Nephron progenitor cell (in vitro differentiated cells): ENCODE data around the gene CTNNBIP1.

Experiments
- DNase-seq: peaks from one replicate; pipeline ENCODE4 v3.0.0; 2021
- H3K27ac Mint-ChIP-seq: 2 replicates; pipeline ENCODE4 v1.8.0; 2021; ENCODE audit warnings: mild to moderate bottlenecking, moderate library complexity, mixed read lengths
- H3K27me3 Mint-ChIP-seq: 2 replicates; pipeline ENCODE4 v1.8.0; 2021; ENCODE audit warnings: mild to moderate bottlenecking, low read depth, mixed read lengths; ENCODE audit not compliant: poor library complexity
- H3K36me3 Mint-ChIP-seq: 2 replicates; pipeline ENCODE4 v1.8.0; 2021; ENCODE audit warnings: low read depth, mixed read lengths
- H3K4me1 Mint-ChIP-seq: 2 replicates; pipeline ENCODE4 v1.8.0; 2021; ENCODE audit warnings: mixed read lengths
- H3K4me3 Mint-ChIP-seq: 2 replicates; pipeline ENCODE4 v1.8.0; 2021; ENCODE audit warnings: mild to moderate bottlenecking, moderate library complexity, mixed read lengths
- H3K9me3 Mint-ChIP-seq: 2 replicates; pipeline ENCODE4 v1.8.0; 2021; ENCODE audit warnings: mild to moderate bottlenecking, moderate library complexity, mixed read lengths
- CTCF ChIP-seq: fragments of 200-600 bp; sonication (generic); IDR thresholded peaks from 2 replicates; pipeline ENCODE4 v1.5.0; 2021; ENCODE audit warnings: antibody characterized with exemption

Gene CTNNBIP1

GRCh38 chr1:9836632-9836960 is 73.5 kb downstream of the CTNNBIP1 start:
- H3K4me3 Mint-ChIP-seq: no peak overlapping the region
- H3K9me3 Mint-ChIP-seq: no peaks in the 10 kb centered on the region
- H3K27ac Mint-ChIP-seq: no peak overlapping the region
- no peaks in the 10 kb centered on the region for H3K36me3 Mint-ChIP-seq
- DNase-seq: no peak
- TF ChIP-seq CTCF: no peak
- H3K27me3 Mint-ChIP-seq: no peaks in the 10 kb centered on the region
- peaks cover 52% of the 10 kb centered on the region for H3K4me1 Mint-ChIP-seq

- H3K36me3 Mint-ChIP-seq: no peaks in the 10 kb centered on the region
- TF ChIP-seq CTCF: no peak
- H3K4me1 Mint-ChIP-seq: peaks cover 52% of the 10 kb centered on the region
- no peaks in the 10 kb centered on the region for H3K27me3 Mint-ChIP-seq
- H3K9me3 Mint-ChIP-seq: no peaks in the 10 kb centered on the region
- DNase-seq: peak; percentile 75
- peak overlapping the region; percentile 97 for H3K27ac Mint-ChIP-seq
- peak overlapping the region; percentile 70 for H3K4me3 Mint-ChIP-seq
Measured at GRCh38 chr1:9835758-9836631, 74.1 kb downstream of the CTNNBIP1 start.

- TF ChIP-seq CTCF: no peak
- Mint-ChIP-seq H3K27ac (peak overlapping the region; percentile 97), H3K4me1 (peaks cover 52% of the 10 kb centered on the region), H3K9me3 (no peaks in the 10 kb centered on the region), H3K27me3 (no peaks in the 10 kb centered on the region), H3K36me3 (no peaks in the 10 kb centered on the region), H3K4me3 (peak overlapping the region; percentile 70)
- no peak for DNase-seq
Measured at GRCh38 chr1:9835404-9835757, 74.7 kb downstream of the CTNNBIP1 start.

GRCh38 chr1:9833632-9834031 is 76.4 kb downstream of the CTNNBIP1 start:
- no peaks in the 10 kb centered on the region for H3K36me3 Mint-ChIP-seq
- no peaks in the 10 kb centered on the region for H3K9me3 Mint-ChIP-seq
- H3K4me3 Mint-ChIP-seq: no peak overlapping the region
- peaks cover 2% of the 10 kb centered on the region for H3K27me3 Mint-ChIP-seq
- no peak for DNase-seq
- peaks cover 44% of the 10 kb centered on the region for H3K4me1 Mint-ChIP-seq
- H3K27ac Mint-ChIP-seq: no peak overlapping the region
- TF ChIP-seq CTCF: no peak

- H3K27me3 Mint-ChIP-seq: peaks cover 29% of the 10 kb centered on the region
- DNase-seq: no peak
- peaks cover 23% of the 10 kb centered on the region for H3K4me1 Mint-ChIP-seq
- H3K27ac Mint-ChIP-seq: no peak overlapping the region
- no peak overlapping the region for H3K4me3 Mint-ChIP-seq
- peak; percentile 48 for TF ChIP-seq CTCF
- no peaks in the 10 kb centered on the region for H3K9me3 Mint-ChIP-seq
- no peaks in the 10 kb centered on the region for H3K36me3 Mint-ChIP-seq
Measured at GRCh38 chr1:9827558-9828185, 82.4 kb downstream of the CTNNBIP1 start.

- H3K27ac Mint-ChIP-seq: no peak overlapping the region
Measured at GRCh38 chr1:9826616-9827015, 83.5 kb downstream of the CTNNBIP1 start.

More at GRCh38 chr1:9826616-9827015, 83.5 kb downstream of the CTNNBIP1 start:
- Mint-ChIP-seq H3K4me3 (no peak overlapping the region), H3K4me1 (peaks cover 33% of the 10 kb centered on the region), H3K9me3 (no peaks in the 10 kb centered on the region), H3K36me3 (no peaks in the 10 kb centered on the region), H3K27me3 (peaks cover 29% of the 10 kb centered on the region)
- no peak for TF ChIP-seq CTCF
- DNase-seq: no peak
